Colonic mucosa (tissue), 4 donors: Measurements from ENCODE around the gene MS4A4E. TPM values are rescaled to one million over a fixed set of nuclear protein-coding genes. Genes with fewer than 3 reads are reported as not detected.

Source experiments
- DNase-seq: peaks from one replicate; pipeline ENCODE4 v3.0.0-alpha.2; 2020
- H3K27ac ChIP-seq: fragments of 200-600 bp; one replicate; pipeline ENCODE4 v1.8.0; 2021
- H3K27me3 ChIP-seq: fragments of 200-600 bp; one replicate; pipeline ENCODE4 v1.8.0; 2021
- H3K36me3 ChIP-seq: fragments of 200-600 bp; one replicate; pipeline ENCODE4 v1.8.0; 2021
- H3K4me1 ChIP-seq: fragments of 200-600 bp; one replicate; pipeline ENCODE4 v1.8.0; 2021; ENCODE audit warnings: mild to moderate bottlenecking
- H3K4me3 ChIP-seq: fragments of 200-600 bp; one replicate; pipeline ENCODE4 v1.8.0; 2021
- H3K9ac ChIP-seq, 2 donors: one replicate each; pipeline ENCODE4 v1.7.0; 2013; ENCODE audit warnings: control low read depth in 2 of 2, low read depth in 2 of 2, low read length in 2 of 2
- H3K9me3 ChIP-seq: fragments of 200-600 bp; one replicate; pipeline ENCODE4 v1.8.0; 2021
- CTCF ChIP-seq: fragments of 200-600 bp; IDR thresholded peaks from one replicate; pipeline ENCODE4 v1.8.0; 2022; ENCODE audit warnings: antibody characterized with exemption, mild to moderate bottlenecking
- intact Hi-C: fragments of 100-400 bp; cut with DNase I; formaldehyde crosslinking; loops from one replicate; pipeline ENCODE4 v1.14.1; 2022
- total RNA-seq, 2 donors: library from RNA; stranded (reverse); fragmentation: NEBNext Ultra II Directional in 1 of 2; extraction: Animal tissue kit (Norgen Biotek cat#: 25700) in 1 of 2; gene quantifications; one replicate each; pipeline ENCODE4 v1.2.1, GENCODE V29; 2021
- donor health status: healthy.
- donor health status: DM: no; HTN: no; CAD: no.
- donor health status: DM: no; HTN: no; CAD: no.

Gene MS4A4E
- total RNA-seq, 2 donors from 2014 or later = 0.69 to 1.0 TPM

DNA sequence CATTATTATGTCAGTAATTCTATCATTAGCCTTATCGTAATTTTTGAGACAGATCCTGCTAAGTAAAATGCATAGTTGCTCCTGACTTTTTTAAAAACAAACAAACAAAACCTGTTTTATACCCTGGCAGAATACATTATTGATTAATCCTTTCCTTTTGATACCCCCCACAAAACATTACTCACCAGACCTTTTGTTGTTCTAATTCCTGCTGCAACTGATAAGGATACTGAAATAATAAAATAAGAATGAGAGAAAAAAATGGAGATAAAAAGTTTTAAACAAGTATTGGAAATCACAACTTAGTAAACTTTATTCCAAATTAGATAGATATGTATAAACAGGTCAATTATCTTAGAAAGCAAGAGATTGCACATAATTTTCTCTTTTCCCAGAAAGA is 28.6 kb downstream of the MS4A4E start:
- H3K9me3 ChIP-seq = no peaks in the 10 kb centered on the region
- no peaks in the 10 kb centered on the region for H3K27me3 ChIP-seq
- no peak overlapping the region for H3K27ac ChIP-seq
- H3K36me3 ChIP-seq = no peaks in the 10 kb centered on the region
- DNase-seq = no peak
- no peak for TF ChIP-seq CTCF
- no peaks in the 10 kb centered on the region for H3K4me1 ChIP-seq
- intact Hi-C loops = no loop called here
- H3K4me3 ChIP-seq = no peak overlapping the region
- no peak overlapping the region for H3K9ac ChIP-seq

GRCh38 chr11:60211206-60211605 is 31.7 kb downstream of the MS4A4E start:
- no peak for TF ChIP-seq CTCF
- DNase-seq = no peak
- no peaks in the 10 kb centered on the region for H3K36me3 ChIP-seq
- H3K27me3 ChIP-seq = no peaks in the 10 kb centered on the region
- H3K4me1 ChIP-seq = no peaks in the 10 kb centered on the region
- H3K4me3 ChIP-seq = no peak overlapping the region
- H3K9ac ChIP-seq = no peak overlapping the region
- H3K9me3 ChIP-seq = no peaks in the 10 kb centered on the region
- no peak overlapping the region for H3K27ac ChIP-seq
- intact Hi-C loops = no loop called here

- Histone ChIP-seq H3K9me3 (no peaks in the 10 kb centered on the region), H3K27me3 (no peaks in the 10 kb centered on the region), H3K27ac (no peak overlapping the region), H3K4me1 (no peaks in the 10 kb centered on the region), H3K9ac (no peak overlapping the region), H3K4me3 (no peak overlapping the region), H3K36me3 (no peaks in the 10 kb centered on the region)
- TF ChIP-seq CTCF = no peak
- intact Hi-C loops = no loop called here
- DNase-seq = no peak
These were observed 33.0 kb downstream of the MS4A4E start for GRCh38 chr11:60209977-60210376.

DNA sequence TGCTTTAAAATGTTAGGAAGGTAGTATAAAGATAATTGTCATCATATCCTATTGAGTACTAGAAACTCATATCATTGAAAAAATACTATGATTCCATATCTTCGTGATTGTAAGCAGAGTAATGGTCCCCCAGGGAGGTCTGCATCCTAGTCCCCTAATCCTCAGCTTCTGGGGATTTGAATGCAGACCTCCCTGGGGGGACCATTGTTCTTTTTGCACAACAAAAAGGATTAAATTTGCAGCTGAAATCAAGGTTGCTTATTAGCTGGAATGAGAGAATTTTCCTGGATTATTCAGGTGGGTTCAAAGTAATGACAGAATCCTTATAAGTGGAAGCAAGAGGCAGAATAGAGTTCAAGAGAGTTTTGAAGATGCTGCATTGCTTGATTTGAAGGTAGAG is 34.0 kb downstream of the MS4A4E start:
- no peaks in the 10 kb centered on the region for H3K9me3 ChIP-seq
- no peaks in the 10 kb centered on the region for H3K36me3 ChIP-seq
- intact Hi-C loops = no loop called here
- DNase-seq = no peak
- no peak overlapping the region for H3K27ac ChIP-seq
- H3K9ac ChIP-seq = no peak overlapping the region
- no peaks in the 10 kb centered on the region for H3K4me1 ChIP-seq
- H3K4me3 ChIP-seq = no peak overlapping the region
- TF ChIP-seq CTCF = no peak
- no peaks in the 10 kb centered on the region for H3K27me3 ChIP-seq

GRCh38 chr11:60208146-60208895 is 34.6 kb downstream of the MS4A4E start:
- H3K4me3 ChIP-seq = no peak overlapping the region
- H3K4me1 ChIP-seq = no peaks in the 10 kb centered on the region
- H3K27me3 ChIP-seq = no peaks in the 10 kb centered on the region
- no peak for TF ChIP-seq CTCF
- H3K9ac ChIP-seq = no peak overlapping the region
- no peak for DNase-seq
- H3K9me3 ChIP-seq = no peaks in the 10 kb centered on the region
- H3K27ac ChIP-seq = no peak overlapping the region
- no peaks in the 10 kb centered on the region for H3K36me3 ChIP-seq
- intact Hi-C loops = no loop called here
